Nucleus accumbens (tissue), 56 donors: ENCODE results near the gene VPS33A.
A peak's percentile ranks its signal among the peaks of the same experiment; 100 is the strongest.
"Not testable (repeated sequence)": the region's sequence is repeated elsewhere in the genome, so short reads cannot be mapped to it uniquely, and the experiment has no call there.

Experiments
- DNase-seq, 56 donors: peaks; one replicate each; lab custom pipeline; 2025; lab: John Stamatoyannopoulos, UW

VPS33A gene

DNA sequence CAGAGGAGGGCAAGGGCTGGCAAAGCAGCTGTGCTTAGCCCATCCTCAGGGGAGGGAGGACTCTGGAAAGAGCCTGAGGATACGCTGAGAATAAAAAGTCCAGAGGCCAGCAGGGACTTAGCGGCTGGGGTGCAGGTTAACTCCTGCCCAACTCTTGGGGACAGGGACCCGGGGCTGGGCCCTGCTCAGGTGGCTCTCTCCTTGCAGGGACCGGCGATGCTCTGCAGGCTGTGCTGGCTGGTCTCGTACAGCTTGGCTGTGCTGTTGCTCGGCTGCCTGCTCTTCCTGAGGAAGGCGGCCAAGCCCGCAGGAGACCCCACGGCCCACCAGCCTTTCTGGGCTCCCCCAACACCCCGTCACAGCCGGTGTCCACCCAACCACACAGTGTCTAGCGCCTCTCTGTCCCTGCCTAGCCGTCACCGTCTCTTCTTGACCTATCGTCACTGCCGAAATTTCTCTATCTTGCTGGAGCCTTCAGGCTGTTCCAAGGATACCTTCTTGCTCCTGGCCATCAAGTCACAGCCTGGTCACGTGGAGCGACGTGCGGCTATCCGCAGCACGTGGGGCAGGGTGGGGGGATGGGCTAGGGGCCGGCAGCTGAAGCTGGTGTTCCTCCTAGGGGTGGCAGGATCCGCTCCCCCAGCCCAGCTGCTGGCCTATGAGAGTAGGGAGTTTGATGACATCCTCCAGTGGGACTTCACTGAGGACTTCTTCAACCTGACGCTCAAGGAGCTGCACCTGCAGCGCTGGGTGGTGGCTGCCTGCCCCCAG is 60.0 kb downstream of the VPS33A start:
- DNase-seq = no peak

DNA sequence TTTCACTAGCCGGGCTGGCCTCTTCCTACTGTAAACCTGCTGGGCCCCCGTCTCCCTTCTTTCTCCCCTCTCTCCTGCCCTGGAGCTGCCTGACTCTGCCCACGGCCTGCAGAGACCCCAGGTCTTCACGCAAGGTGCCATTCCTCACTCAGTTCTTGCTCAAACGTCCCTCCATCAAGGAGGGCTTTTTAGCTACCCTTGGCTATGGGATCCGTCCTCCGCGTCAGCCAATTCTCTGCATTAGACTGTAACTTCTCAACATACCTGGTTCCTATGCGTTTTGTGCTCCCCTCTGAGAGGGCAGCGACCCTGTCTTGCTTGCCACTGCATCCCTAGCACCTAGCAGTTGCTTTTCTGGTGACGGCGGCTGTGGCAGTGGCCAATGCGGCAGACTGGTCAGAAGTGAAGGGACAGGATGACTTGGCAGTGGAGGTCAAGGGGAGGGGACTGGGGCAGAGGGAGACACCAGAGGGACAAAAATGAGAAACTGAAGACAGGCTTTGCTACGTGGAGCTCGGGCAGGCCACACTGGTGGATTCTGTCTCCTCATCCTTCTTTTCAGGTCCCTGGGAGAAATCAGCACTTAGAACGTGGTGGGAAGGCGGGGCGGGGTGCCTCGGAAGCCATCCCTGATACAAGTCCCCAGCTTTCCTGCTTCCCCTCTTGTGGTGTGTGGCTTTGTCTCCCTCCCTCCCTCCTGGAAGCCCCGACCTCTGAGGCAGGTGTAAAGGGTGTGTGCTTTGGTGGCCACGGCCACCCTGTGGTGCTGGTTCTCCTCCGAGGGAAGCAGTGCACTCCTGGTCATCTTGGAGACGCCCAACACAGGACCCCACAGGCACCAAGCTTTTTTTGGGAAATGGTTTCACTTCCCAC is 61.0 kb downstream of the VPS33A start:
- no peak for DNase-seq

DNA sequence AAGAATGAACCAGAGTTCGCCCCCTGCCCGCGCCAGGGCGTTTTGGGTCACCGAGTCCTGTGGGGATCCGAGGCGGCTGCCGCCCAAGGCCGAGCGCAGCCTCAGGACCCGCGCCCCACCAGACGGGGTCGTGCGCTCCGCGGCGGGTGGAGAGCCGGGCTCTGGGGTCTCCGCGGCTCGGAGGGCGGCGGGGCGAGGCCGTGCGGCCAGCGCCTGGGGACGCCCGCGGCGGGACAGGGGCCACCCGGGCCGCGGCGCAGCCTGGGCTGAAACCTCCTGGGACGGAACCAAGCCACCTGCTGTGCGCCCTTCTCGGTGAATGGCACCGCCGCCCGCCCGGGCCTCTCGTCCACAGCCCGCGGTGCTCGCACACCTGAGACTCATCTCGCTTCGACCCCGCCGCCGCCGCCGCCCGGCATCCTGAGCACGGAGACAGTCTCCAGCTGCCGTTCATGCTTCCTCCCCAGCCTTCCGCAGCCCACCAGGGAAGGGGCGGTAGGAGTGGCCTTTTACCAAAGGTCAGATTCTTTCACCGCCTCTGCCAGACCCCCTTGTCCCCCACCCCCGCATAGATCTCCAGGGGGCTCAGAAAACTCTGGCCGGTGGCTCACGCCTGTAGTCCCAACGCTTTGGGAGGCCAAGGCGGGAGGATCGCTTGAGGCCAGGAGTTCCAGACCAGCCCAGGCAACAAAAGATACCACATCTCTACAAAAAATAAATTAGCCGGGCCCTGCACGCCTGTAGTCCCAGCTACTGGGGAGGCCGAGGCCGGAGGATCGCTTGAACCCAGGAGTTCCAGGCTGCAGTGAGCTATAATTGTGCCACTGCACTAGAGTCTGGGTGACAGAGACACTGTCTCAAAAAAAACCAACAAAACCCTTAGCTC is 61.9 kb downstream of the VPS33A start:
- no peak for DNase-seq

DNA sequence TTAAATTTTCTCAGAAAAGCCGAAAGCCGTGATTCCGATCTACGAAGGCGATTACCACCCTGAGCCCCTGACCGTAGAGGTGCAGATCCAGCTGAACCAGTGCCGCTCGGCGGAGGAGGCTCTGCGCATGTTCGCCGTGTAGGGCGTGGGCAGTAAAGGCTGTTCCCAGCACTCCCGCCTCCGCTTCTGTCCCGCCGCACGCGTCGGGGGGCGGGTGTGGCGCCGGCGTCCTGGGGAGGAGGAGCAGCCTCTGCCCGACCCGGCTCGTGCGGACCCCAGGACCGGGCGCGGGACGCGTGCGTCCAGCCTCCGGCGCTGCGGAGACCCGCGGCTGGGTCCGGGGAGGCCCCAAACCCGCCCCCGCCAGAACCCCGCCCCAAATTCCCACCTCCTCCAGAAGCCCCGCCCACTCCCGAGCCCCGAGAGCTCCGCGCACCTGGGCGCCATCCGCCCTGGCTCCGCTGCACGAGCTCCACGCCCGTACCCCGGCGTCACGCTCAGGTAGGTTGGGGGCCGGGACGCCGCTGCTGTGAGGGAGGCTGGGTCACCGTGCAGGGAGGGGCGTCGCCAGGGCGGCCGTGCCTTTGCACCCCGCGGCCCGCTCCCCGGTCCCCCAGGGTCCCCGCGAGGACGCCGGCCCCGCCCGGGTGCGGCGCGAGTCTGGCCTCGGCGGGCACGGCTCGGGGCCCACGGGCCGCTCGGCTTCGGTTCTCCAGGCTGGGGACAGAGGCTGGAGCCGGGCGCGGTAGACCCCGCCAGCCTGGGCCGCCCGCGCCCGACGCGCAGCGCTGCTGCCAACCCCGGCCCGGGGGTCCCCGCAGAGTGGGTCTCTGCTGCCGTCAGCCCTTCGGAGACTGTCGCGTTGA is 62.8 kb downstream of the VPS33A start, which contains the start of gene B3GNT4:
TSS of gene B3GNT4 (plus strand) at position 409 of the 866 bp plus-strand sequence. CDS start 910 bp downstream, outside the sequence.
- DNase-seq = peak in 40 of 56 donors; percentile 13 to 82 (median 48)

DNA sequence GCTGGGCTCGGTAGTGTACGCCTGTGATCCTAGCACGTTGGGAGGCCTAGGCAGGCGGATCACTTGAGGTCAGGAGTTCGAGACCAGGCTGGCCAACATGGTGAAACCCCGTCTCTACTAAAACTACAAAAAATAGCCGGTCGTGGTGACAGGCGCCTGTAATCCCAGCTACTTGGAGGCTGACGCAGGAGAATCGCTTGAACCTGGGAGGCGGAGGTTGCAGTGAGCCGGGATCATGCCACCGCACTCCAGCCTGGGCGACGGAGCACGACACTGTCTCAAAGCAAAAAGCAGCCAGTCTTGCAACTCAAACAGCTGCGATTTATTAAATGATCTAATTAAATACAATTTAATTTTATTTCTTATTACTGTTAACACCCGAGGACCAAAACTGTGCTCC is 63.5 kb downstream of the VPS33A start:
- DNase-seq = not testable (repeated sequence)

DNA sequence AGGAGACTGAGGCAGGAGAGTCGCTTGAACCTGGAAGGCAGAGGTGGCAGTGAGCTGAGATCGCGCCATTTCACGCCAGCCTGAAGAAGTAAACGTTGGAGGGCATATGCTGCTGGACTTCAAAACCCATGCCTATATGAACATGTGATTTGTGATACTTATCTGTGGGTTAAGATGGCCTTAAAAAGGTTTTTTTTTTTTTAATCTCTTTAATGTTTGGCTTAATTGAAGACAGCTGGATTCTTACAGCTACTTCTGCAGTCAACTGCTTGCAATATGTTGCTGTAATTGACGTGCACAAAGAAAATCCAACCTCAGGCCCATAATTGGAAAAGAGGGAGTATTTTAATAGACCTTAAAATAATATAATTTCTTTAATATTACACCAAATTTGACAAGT is 64.3 kb downstream of the VPS33A start:
- DNase-seq = no peak

DNA sequence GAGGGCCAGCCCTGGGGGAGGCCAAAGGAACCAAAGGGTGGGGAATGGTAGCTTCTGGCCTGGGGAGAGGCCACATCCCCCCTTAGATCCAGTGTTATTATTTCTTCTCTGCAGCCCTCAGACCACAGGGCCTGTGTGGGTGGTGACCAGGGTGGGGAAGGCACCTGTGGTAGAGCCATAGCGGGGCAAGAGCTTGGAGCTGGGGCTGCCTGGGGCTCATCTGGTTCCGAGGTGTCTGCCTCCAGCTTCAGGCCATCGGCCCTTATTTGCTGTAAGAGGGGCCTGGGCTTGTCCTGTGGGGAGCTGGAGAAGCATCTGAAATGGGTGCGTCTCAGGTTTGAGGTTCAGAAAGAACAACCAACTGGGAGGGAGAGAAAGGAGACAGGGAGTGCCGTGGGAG is 64.9 kb downstream of the VPS33A start:
- DNase-seq = no peak

DNA sequence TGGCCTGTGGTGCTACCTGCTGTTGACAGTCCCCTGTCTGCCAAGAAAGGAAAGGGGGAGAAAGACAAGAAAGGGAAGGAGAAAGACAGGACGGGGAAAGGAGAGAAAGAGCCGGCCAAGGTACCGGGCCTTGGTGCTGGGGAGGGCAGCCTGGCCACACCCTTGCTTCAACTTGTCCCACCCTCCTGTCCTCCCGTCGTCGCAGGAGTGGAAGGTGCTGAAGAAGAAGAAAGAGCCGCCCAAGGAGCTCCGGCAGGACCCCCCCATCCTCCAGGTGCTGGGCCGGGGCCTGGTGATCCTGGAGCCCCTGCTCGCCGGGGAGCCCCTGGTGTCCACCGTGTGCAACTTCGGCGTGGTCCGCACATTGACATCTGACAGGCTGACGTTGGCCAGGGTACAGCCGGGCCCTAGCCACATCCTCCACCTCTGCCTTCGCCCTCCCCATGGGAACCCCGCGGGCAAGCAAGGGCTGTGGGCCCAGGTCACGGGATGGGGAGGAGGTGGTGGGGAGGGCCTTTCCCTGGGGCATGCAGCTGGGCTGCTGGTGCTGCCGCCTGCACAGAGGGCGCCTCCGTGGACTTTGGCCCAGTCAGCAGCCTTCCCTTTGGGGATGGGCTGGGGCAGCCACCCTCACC is 65.6 kb downstream of the VPS33A start:
- DNase-seq = no peak

DNA sequence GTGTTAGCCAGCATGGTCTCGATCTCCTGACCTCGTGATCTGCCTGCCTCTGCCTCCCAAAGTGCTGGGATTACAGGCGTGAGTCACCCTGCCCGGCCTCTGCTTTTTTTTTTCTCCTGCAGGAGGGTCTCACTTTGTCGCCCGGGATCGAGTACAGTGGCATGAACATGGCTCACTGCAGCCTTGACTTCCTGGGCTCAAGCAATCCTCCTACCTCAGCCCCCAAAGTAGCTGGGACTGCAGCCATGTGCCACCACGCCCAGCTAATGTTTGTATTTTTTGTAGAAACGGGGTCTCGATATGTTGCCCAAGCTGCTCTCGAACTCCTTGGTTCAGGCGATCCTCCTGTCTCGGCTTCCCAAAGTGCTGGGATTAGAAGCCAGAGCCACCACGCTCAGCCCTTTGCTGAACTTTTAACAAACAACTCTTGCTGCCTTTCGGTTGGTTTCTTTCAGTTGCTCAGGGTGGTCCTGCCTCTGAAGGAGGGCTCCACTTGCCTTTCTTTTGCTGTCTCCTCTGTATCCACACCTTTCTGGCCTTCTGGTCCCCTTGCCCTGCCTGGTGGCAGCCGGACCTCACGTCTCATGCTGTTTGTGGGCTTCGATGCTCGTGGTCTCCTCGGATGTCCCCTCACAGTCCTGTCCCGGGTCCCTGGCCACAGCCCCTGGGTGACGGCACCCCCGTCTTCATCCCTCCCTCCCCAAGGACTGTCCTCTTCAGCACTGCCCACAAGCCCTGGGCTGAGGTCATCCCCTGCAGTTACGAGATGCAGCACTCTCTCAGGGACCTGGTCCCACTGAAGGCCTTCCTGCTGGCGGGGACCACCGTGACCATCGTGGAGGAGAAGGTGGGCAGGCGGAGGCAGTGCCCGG is 66.6 kb downstream of the VPS33A start:
- no peak for DNase-seq

DNA sequence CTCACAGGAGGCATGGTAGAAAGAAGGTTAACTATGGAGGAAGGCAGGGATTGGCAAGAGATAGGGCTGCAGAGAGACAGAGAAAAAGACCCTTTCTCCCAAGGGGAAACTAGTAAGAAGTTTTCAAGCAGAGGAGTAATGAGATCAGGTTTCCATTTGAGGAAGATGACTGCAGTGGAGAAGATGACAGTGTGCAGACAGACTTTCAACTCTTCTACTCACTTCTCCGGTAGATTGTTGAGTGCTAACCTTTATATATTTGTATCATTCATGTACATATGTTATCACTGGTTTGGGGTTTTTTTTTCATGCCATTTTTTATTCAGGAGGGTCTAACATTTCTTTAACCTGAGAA is 68.7 kb downstream of the VPS33A start:
- DNase-seq = no peak

DNA sequence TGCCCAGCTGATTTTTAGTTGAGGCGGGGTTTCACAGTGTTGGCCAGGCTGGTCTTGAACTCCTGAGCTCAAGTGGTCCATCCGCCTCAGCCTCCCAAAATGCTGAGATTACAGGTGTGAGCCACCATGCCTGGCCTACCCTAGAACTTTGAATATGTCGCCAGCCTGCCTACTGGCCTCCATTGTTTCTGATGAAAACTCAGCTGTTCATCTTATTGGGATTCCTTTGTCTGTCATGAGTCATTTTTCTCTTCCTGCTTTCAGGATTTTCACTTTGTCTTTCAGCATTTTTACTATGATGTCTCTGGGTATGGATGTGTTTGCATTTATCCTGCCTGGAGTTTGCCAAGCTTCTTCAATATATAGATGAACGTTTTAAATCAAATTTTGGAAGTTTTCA is 70.9 kb downstream of the VPS33A start:
- DNase-seq = no peak

DNA sequence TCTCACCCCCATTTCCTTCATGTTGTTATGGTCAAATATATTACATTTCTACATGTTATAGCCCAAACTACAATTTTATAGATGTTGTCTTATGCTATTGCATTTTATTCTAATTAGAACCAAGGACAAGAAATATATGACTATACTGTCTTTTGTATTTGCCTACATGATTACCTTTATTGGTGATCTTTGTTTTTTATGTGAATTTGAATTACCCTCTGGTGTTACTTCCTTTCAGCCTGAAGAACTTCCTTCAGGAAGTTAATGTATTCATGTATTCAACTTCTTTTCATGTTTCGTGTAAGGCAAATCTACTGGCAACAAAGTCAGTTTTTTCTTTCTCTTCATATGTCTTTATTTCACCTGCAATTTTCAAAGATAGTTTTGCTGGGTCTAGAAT is 71.5 kb downstream of the VPS33A start:
- DNase-seq = no peak

DNA sequence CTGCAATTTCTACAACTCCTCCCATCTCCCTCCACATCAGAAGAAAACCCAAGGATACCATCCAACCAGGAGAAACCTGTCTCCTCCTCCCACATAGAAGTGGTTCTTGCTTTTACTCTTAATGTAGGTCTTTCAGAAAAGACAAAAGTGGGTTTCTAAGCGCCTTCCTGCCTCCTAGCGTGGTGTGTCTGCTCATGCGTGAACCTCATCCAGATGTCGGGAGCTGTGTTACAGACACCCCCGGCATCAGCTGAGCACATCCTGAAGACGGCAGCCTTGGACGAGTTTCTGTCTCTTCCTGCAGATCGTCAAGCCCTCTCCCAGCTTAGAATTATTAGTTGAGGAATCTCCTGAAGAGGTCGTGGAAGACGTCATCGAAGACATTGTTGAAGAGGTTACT is 73.9 kb downstream of the VPS33A start:
- DNase-seq = peak in 3 of 56 donors; percentile 9 to 13 (median 11)

DNA sequence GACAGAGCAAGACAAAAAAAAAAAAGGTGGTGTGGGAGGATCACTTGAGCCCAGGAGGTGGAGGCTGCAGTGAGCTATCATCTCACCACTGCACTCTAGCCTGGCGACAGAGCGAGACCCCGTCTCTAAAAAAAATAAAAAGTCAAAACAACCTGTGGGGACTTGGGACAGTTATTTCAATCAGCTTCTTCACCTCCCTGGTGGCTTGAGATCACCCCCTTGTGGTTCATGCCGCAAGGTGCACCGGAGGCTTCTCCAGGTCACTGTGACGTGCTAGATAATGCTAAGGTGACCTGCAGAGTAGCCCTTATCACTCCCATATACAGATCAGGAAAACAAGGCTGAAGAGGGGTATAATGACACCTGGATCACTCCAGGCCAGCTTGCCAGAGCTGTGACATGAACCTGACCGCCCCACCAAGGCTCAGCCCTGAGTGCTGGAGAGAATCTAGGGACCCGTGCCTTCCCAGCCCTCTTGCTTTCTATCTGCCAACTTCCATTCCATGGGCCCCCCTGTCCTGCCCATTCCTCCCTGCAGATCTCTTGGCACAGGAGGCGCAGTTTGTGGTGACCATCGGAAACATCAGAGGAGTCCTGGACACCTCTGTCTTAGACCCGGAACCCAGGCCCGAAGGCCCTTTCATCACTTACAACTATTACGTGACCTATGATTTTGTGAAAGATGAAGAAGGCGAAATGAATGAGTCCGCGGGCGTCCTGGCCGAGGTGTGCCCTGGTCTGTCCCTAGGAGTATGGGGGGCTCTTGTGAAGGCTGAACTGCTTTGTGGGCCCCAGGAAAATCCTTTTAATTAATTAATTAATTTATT is 75.2 kb downstream of the VPS33A start:
- DNase-seq = peak in 12 of 56 donors; percentile 3 to 27 (median 11)

DNA sequence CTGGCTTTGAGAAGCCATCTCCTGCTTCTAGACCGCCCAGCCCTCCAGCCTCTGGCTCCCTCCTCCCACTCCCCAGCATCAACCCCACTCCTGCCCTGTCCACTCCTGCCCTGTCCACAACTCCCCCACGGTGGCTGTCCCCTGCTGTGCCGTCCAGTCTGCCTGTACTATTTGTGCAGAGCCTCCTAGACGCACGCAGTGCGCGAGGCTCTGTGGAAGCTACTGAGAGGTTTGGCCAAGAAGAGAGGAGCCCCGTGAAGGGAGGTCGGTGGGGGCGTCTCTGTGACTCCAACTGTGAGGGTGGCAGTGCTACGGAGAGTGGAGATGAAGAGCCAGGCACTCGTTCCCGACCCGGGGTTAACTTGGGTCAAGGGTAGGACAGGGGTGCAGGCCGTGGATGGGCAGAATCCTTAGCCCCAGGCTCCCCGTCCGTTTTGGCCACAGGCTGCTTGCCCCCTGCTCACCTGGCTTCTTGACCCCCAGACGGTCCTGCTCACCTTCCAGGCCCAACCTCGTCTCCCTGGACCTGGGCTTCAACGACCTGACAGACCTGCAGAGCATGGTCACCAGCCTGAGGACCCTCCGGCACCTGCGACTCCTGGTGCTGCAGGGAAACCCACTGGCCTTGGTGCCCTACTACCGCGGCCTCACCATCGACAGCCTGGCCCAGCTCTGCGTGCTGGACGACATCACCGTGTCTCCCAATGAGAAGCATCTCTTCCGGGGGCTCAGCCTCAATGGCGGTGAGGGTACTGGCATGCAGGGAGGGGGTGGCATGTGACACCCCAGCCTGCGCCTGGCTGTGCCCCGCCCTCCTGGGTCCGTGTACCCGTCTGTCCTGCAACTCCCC is 76.4 kb downstream of the VPS33A start:
- DNase-seq = no peak

DNA sequence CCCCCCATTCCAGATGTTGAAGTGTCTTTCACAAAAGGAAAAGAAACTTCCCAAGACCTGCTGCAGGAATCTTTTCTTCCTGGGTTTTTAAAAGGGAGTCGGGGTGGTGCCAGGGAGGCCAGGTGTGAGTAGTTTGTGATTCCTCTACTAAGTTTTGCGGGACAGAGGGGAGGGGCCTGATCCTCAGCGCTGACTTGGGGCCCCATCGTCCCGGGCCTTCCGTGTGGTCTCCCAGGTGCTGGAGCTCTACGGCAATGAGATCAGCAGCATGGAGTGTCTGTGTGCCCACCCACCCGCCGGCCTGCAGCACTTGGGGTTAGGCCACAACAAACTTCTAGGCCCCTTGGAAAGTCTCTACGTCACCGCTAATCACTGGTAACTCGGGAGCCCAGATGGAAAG is 78.8 kb downstream of the VPS33A start:
- no peak for DNase-seq
